AG10803 (cell line): ENCODE results near the gene CDH22.

Source experiments
- DNase-seq: peaks from one replicate; pipeline ENCODE4 v3.0.0; 2010; ENCODE audit warnings: low read depth
- H3K4me3 ChIP-seq: 2 replicates; pipeline ENCODE4 v1.5.1; 2011; ENCODE audit warnings: mild to moderate bottlenecking, low read length, control low read depth
- CTCF ChIP-seq: conservative IDR thresholded peaks from 2 replicates; pipeline ENCODE4 v1.5.1; 2011; ENCODE audit warnings: mild to moderate bottlenecking, low read length, control low read depth, inconsistent platforms

The CDH22 gene

GRCh38 chr20:46342451-46343347 lies 34.4 kb upstream of the CDH22 start:
- DNase-seq, result no peak
- no peak overlapping the region for H3K4me3 ChIP-seq
- no peak for TF ChIP-seq CTCF

DNA sequence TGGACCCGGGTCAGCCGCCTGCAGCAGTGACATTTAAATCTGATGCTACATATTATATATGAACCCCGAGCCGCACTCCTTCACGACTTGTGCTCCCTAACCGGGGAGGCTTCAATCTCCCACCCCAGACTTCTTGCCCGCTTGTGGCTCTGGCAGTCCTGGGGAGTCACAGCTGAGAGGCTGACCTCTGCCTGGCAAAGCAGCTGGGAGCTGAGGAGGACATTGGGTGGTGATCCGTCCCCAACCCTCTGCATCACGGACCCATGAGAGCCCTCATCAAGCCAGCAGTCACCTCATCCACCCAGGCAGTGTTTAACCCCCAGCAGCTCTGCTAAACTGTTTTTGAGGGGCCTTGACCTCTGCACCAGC lies 33.7 kb upstream of the CDH22 start:
- no peak overlapping the region for H3K4me3 ChIP-seq
- DNase-seq, result no peak
- no peak for TF ChIP-seq CTCF

DNA sequence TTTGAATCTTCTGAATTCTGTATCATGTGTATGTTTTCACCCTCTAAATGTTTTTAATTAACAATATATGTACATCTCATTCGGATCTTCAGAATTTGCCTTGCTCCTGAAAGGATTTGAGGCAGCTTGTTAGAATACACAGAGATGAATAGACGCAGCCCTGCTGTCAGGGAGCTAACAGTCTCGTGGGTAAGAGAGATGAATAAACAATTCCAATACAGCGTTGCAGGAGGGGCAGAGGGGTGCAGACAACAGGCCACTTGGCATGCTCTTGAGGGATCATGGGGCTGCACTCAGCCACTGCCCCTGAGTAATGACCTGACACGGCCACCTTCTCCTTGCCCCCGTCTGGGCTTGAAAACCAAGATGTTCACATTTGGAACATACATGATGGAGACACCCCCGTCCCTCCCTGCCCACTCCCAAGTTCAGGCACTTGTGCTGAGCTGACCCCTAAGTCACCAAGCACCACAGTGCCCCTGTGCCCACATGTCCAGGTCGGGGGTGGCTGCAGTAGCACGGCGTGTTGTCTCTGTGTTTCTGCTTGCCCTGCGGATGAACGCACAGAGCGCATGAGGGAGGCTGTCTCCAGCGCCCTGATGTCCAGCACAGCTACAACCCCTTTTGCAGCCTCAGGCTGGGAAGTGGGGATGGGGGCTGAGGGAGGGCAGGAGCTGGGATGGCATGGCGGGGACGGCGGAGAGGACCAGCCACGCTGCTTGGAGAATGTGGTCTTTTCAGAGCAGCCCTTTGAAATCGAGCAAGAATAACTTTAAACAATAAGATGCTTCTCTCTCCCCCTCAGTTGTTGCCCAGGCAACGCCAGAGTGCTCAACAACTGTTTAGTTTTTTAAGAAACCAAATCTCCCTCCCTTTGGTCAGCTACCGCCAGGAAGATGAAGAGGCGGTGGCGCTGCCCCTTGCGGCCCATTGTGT lies 33.0 kb upstream of the CDH22 start:
- TF ChIP-seq CTCF, result no peak
- DNase-seq, result no peak
- no peak overlapping the region for H3K4me3 ChIP-seq

DNA sequence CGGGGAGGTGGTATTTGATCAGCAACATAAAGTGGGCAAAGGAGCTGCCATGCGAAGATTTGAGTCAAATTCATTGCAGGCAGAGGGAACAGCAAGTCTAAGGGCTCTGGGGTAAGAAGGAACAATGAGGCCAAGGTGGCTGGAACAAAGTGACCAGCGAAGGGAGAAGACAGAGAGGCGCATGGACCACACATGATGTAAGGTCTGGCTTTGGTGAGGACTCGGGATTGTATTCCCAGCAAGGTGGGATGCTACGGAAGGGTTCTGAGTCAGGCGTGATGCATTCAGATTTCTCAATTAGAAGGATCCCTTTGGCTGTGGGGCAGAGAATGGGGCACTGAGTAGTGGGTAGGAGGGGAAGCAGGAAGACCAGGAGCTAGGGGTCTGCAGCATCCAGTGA lies 30.7 kb upstream of the CDH22 start:
- DNase-seq, result no peak
- TF ChIP-seq CTCF, result no peak
- no peak overlapping the region for H3K4me3 ChIP-seq

DNA sequence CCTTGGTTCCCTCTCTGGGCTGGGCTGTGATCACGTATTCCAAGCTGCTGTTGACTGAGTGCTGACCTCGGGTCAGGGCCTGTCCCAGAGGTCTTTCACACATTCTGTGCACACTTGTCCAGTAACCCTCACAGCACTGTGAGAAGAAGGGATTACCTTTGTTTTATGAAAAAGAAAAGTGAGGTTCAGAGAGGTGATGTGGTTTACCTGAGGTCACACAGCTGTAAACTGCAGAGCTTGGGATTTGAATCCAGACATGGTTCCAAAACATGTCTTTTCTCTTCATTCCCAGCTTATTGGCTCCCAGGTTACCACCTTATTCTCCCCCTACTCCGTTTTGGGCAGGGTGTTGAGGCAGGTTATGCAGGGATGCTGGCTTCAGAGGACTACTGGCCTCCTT lies 28.4 kb upstream of the CDH22 start:
- no peak for TF ChIP-seq CTCF

GRCh38 chr20:46334303-46334904 lies 26.1 kb upstream of the CDH22 start:
- no peak overlapping the region for H3K4me3 ChIP-seq
- no peak for TF ChIP-seq CTCF
- DNase-seq, result no peak

More for the DNA sequence above, 28.4 kb upstream of the CDH22 start:
- H3K4me3 ChIP-seq, result no peak overlapping the region
- no peak for DNase-seq
